H1 (cell line): ENCODE data around the gene SGSH. TPM values are rescaled to one million over a fixed set of nuclear protein-coding genes. Genes with fewer than 3 reads are reported as not detected.

Experiments
- CHD2 ChIP-seq: IDR thresholded peaks from 2 replicates; pipeline ENCODE4 v1.6.1; 2012; ENCODE audit warnings: low read length, improper control_type of control experiment
- FOSL1 ChIP-seq: IDR thresholded peaks from 2 replicates; pipeline ENCODE4 v1.6.1; 2011; ENCODE audit warnings: mild to moderate bottlenecking, low read depth, low read length, moderate library complexity; ENCODE audit not compliant: insufficient read depth
- HDAC2 ChIP-seq, 2 experiments: fragments of 300-600 bp in 1 of 2; sonication (generic) in 1 of 2; IDR thresholded peaks; 2 replicates each; pipeline ENCODE4 v1.6.1; 2011 to 2012; ENCODE audit warnings: low read depth in 2 of 2, low read length in 2 of 2, mild to moderate bottlenecking in 2 of 2, moderate library complexity in 2 of 2, borderline replicate concordance in 1 of 2, inconsistent platforms in 1 of 2
- KDM1A ChIP-seq: fragments of 200-600, 300-600 bp; sonication (generic); IDR thresholded peaks from 2 replicates; pipeline ENCODE4 v1.7.1; 2016; ENCODE audit warnings: mild to moderate bottlenecking, low read length, borderline replicate concordance
- SP1 ChIP-seq: IDR thresholded peaks from 2 replicates; pipeline ENCODE4 v1.6.1; 2011; ENCODE audit warnings: low read depth, low read length
- polyA plus RNA-seq, 7 experiments: library from polyadenylated mRNA; depleted of rRNA in 3 of 7; stranded (reverse) in 5 of 7; unstranded in 2 of 7; fragments of >200 nt in 5 of 7; fragments of 200-250 nt in 2 of 7; gene quantifications; 1 replicate in 5 of 7; 2 replicates in 1 of 7; 4 replicates in 1 of 7; pipeline versions ENCODE4 v1.2.1 to v1.2.3, GENCODE V29; 2011 to 2013; ENCODE audit warnings: missing spikeins in 2 of 7, mixed read lengths in 2 of 7
- total RNA-seq: library from RNA; stranded (reverse); fragmentation: NEBNext Ultra II Directional; extraction: Animal tissue kit (Norgen Biotek cat#: 25700); gene quantifications from 2 replicates; pipeline ENCODE4 v1.2.1, GENCODE V29; 2021
- TF ChIP-seq, protein P1 (sequence below): fragments of 300-600 bp; sonication (generic); IDR thresholded peaks from 2 replicates; pipeline ENCODE4 v1.7.1; 2012; ENCODE audit warnings: low read length, moderate library complexity, mild to moderate bottlenecking, inconsistent platforms; ENCODE audit not compliant: insufficient replicate concordance

The SGSH gene
- total and polyA plus RNA-seq, 2 of the 8 experiments (the other 6 are each of a cell fraction or from before 2014, with no cell fraction given): 18.0 to 19.6 TPM

GRCh38 chr17:80225230-80225629 is 5.1 kb upstream of the SGSH start (continued):
- no peak for TF ChIP-seq KDM1A
- TF ChIP-seq FOSL1: no peak
- no peak for TF ChIP-seq HDAC2 (IDR thresholded peaks at IDR 0.05; ENCODE audit: borderline replicate concordance in 1 of 2, low read depth in 2 of 2, low read length in 2 of 2)
- no peak for TF ChIP-seq SP1
- TF ChIP-seq, protein P1, sequence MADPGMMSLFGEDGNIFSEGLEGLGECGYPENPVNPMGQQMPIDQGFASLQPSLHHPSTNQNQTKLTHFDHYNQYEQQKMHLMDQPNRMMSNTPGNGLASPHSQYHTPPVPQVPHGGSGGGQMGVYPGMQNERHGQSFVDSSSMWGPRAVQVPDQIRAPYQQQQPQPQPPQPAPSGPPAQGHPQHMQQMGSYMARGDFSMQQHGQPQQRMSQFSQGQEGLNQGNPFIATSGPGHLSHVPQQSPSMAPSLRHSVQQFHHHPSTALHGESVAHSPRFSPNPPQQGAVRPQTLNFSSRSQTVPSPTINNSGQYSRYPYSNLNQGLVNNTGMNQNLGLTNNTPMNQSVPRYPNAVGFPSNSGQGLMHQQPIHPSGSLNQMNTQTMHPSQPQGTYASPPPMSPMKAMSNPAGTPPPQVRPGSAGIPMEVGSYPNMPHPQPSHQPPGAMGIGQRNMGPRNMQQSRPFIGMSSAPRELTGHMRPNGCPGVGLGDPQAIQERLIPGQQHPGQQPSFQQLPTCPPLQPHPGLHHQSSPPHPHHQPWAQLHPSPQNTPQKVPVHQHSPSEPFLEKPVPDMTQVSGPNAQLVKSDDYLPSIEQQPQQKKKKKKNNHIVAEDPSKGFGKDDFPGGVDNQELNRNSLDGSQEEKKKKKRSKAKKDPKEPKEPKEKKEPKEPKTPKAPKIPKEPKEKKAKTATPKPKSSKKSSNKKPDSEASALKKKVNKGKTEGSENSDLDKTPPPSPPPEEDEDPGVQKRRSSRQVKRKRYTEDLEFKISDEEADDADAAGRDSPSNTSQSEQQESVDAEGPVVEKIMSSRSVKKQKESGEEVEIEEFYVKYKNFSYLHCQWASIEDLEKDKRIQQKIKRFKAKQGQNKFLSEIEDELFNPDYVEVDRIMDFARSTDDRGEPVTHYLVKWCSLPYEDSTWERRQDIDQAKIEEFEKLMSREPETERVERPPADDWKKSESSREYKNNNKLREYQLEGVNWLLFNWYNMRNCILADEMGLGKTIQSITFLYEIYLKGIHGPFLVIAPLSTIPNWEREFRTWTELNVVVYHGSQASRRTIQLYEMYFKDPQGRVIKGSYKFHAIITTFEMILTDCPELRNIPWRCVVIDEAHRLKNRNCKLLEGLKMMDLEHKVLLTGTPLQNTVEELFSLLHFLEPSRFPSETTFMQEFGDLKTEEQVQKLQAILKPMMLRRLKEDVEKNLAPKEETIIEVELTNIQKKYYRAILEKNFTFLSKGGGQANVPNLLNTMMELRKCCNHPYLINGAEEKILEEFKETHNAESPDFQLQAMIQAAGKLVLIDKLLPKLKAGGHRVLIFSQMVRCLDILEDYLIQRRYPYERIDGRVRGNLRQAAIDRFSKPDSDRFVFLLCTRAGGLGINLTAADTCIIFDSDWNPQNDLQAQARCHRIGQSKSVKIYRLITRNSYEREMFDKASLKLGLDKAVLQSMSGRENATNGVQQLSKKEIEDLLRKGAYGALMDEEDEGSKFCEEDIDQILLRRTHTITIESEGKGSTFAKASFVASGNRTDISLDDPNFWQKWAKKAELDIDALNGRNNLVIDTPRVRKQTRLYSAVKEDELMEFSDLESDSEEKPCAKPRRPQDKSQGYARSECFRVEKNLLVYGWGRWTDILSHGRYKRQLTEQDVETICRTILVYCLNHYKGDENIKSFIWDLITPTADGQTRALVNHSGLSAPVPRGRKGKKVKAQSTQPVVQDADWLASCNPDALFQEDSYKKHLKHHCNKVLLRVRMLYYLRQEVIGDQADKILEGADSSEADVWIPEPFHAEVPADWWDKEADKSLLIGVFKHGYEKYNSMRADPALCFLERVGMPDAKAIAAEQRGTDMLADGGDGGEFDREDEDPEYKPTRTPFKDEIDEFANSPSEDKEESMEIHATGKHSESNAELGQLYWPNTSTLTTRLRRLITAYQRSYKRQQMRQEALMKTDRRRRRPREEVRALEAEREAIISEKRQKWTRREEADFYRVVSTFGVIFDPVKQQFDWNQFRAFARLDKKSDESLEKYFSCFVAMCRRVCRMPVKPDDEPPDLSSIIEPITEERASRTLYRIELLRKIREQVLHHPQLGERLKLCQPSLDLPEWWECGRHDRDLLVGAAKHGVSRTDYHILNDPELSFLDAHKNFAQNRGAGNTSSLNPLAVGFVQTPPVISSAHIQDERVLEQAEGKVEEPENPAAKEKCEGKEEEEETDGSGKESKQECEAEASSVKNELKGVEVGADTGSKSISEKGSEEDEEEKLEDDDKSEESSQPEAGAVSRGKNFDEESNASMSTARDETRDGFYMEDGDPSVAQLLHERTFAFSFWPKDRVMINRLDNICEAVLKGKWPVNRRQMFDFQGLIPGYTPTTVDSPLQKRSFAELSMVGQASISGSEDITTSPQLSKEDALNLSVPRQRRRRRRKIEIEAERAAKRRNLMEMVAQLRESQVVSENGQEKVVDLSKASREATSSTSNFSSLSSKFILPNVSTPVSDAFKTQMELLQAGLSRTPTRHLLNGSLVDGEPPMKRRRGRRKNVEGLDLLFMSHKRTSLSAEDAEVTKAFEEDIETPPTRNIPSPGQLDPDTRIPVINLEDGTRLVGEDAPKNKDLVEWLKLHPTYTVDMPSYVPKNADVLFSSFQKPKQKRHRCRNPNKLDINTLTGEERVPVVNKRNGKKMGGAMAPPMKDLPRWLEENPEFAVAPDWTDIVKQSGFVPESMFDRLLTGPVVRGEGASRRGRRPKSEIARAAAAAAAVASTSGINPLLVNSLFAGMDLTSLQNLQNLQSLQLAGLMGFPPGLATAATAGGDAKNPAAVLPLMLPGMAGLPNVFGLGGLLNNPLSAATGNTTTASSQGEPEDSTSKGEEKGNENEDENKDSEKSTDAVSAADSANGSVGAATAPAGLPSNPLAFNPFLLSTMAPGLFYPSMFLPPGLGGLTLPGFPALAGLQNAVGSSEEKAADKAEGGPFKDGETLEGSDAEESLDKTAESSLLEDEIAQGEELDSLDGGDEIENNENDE: no peak
- TF ChIP-seq CHD2: no peak
